ENCODE data around the gene MXI1. TPM values are rescaled to one million over a fixed set of nuclear protein-coding genes. Genes with fewer than 3 reads are reported as not detected.

The MXI1 gene
- total RNA-seq (2021), result 16.6 to 23.9 TPM (median 21.6 TPM) in 3 replicates
- percentile 64 among the genes with signal in this experiment for Bru-seq, nascent RNA
- long read RNA-seq, experiment 1, transcript MXI1-201 (6 exons, 2,424 nt), result major isoform, 34 of 95 reads
- long read RNA-seq, experiment 1, transcript MXI1-202 (6 exons, 3,470 nt), result minor isoform, 27 of 95 reads
- long read RNA-seq, experiment 1, partial matches to known transcripts, result 11 of 95 reads
- long read RNA-seq, experiment 1, other reads (novel, unspliced or antisense), result 21 of 95 reads
- long read RNA-seq, experiment 2, transcript MXI1-202 (6 exons, 3,470 nt), result major isoform, 8 of 27 reads
- long read RNA-seq, experiment 2, partial matches to known transcripts, result 4 of 27 reads
- long read RNA-seq, experiment 2, other reads (novel, unspliced or antisense), result 11 of 27 reads
- long read RNA-seq, experiment 3, partial matches to known transcripts, result 1 of 9 reads
- long read RNA-seq, experiment 3, other reads (novel, unspliced or antisense), result 5 of 9 reads

GRCh38 chr10:110207011-110207804 lies at the start of gene MXI1:
Gene MXI1, plus strand, starts transcription at chr10:110207605. Its CDS starts 204 bp downstream, at chr10:110207809.
- CTCF ChIA-PET, result interaction anchor here (0.6 to 3.5 kb wide), 30 partner anchors 9 to 323 kb away, joined by 3 to 69 read pairs (median 7); partner anchors contain the start of gene SMNDC1
- no peaks in the 10 kb centered on the region for H3K36me3 Mint-ChIP-seq
- H3K27me3 Mint-ChIP-seq (ENCODE audit: low read depth), result peaks cover 86% of the 10 kb centered on the region

More at GRCh38 chr10:110207011-110207804, at the start of gene MXI1:
- peak within 1 kb of the TSS; percentile 64 for H3K27ac Mint-ChIP-seq
- H3K4me1 Mint-ChIP-seq, result peaks cover 41% of the 10 kb centered on the region
- no peaks in the 10 kb centered on the region for H3K9me3 Mint-ChIP-seq
- TF ChIP-seq ARID4B (CRISPR knock-in tag; IDR thresholded peaks at IDR 0.05; ENCODE audit: borderline replicate concordance) (peak; percentile 38; the same call in 1 of the 2 replicates), MYBL2 (CRISPR knock-in tag; IDR thresholded peaks at IDR 0.05) (no peak), ESRRA (CRISPR knock-in tag; IDR thresholded peaks at IDR 0.05; ENCODE audit: borderline replicate concordance) (peak; percentile 41; the same call in 1 of the 2 replicates), ETV6 (CRISPR knock-in tag; IDR thresholded peaks at IDR 0.05) (0 out of 2 replicates have a peak, but pooled peaks have one; percentile 19), ZBTB21 (CRISPR knock-in tag; IDR thresholded peaks at IDR 0.05; ENCODE audit: borderline replicate concordance) (no peak), ZNF219 (CRISPR knock-in tag; IDR thresholded peaks at IDR 0.05; ENCODE audit: borderline replicate concordance) (no peak), ZNF671 (CRISPR knock-in tag; IDR thresholded peaks at IDR 0.05) (no peak), CREM (CRISPR knock-in tag; IDR thresholded peaks at IDR 0.05) (no peak), GRHL2 (CRISPR knock-in tag; IDR thresholded peaks at IDR 0.05; ENCODE audit: insufficient replicate concordance, severe bottlenecking) (no peak), PRDM15 (CRISPR knock-in tag; IDR thresholded peaks at IDR 0.05) (peak; percentile 71; the same call in 1 of the 2 replicates), IRF1 (CRISPR knock-in tag; IDR thresholded peaks at IDR 0.05) (no peak), FOXP4 (CRISPR knock-in tag; IDR thresholded peaks at IDR 0.05) (peak; percentile 39; the same call in 1 of the 2 replicates), MAX (CRISPR knock-in tag; IDR thresholded peaks at IDR 0.05) (peak; percentile 36; the same call in 1 of the 2 replicates), FOXP1 (CRISPR knock-in tag; IDR thresholded peaks at IDR 0.05; ENCODE audit: borderline replicate concordance) (peak; percentile 32; the same call in 1 of the 2 replicates), USF2 (CRISPR knock-in tag; IDR thresholded peaks at IDR 0.05) (no peak), ZNF121 (CRISPR knock-in tag; IDR thresholded peaks at IDR 0.05) (no peak), ZNF512 (CRISPR knock-in tag; IDR thresholded peaks at IDR 0.05; ENCODE audit: borderline replicate concordance) (no peak), FOXK1 (CRISPR knock-in tag; IDR thresholded peaks at IDR 0.05) (peak; percentile 60; the same call in 1 of the 2 replicates), SOX15 (CRISPR knock-in tag; IDR thresholded peaks at IDR 0.05) (no peak)
- POLR2A ChIA-PET, result interaction anchor here (1.1 to 4.3 kb wide), 7 partner anchors 14 to 292 kb away, joined by 3 to 101 read pairs (median 9); partner anchors contain the start of genes ADD3 and SMNDC1
- peak within 1 kb of the TSS; percentile 91 for H3K4me3 Mint-ChIP-seq
- DNase-seq (ENCODE audit: low spot score), result peak; percentile 76
- ATAC-seq, result peak; percentile 54

Measured in WTC11 (cell line).